Measurements from ENCODE around the gene SLC48A1.

Gene SLC48A1

DNA sequence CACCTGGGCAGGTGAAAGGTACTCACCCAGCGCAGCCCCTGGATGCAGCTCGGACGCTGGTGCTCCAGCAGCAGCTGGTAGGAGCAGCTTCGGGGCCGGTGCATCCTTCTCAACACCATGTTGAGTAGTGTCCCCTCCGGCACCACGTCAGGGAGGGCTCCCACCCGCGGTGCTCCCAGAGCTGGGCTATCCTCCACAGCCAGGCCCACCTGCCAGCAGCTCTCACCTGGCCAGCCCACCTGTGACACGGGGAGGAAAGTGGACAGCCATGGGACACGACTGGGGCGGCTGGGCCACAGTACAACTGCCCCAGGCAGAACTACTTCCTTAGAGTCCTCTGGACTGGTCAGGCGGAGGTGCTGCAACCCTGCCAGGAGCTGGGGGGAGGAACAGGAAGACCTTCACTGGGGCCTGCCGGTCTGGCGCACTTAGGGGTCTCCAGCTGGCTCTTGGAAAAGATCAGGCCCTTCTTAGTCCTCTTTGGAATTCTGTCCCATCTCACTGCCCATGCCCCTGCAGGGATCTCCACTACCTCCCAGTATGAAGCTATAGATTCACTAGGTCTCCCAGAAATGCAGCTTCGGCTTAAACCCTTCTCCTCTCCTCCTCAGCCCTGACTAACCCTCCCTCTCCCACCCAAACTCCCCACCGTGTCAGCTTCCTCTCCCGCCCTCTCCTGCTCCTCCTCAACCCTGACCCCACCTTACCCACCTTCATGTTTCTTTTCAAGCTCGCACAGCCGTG is 15.0 kb upstream of the SLC48A1 start:
- DNase-seq (ENCODE audit: low read depth in 2 of 2) = no peak

DNA sequence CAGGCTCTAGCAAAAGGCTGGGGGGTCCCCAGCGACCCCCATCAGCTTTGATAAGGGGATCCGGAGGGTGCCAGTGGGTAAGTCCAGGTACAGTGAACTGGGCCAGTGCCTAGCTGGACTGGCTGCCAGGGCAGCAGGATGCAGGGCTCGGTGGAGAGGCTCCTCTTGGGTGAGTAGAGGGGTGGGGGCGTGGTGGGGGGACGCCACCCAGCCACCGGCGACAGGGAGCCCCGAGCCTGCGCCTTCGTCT is 14.5 kb upstream of the SLC48A1 start:
- no peak for DNase-seq (ENCODE audit: low read depth in 2 of 2)

DNA sequence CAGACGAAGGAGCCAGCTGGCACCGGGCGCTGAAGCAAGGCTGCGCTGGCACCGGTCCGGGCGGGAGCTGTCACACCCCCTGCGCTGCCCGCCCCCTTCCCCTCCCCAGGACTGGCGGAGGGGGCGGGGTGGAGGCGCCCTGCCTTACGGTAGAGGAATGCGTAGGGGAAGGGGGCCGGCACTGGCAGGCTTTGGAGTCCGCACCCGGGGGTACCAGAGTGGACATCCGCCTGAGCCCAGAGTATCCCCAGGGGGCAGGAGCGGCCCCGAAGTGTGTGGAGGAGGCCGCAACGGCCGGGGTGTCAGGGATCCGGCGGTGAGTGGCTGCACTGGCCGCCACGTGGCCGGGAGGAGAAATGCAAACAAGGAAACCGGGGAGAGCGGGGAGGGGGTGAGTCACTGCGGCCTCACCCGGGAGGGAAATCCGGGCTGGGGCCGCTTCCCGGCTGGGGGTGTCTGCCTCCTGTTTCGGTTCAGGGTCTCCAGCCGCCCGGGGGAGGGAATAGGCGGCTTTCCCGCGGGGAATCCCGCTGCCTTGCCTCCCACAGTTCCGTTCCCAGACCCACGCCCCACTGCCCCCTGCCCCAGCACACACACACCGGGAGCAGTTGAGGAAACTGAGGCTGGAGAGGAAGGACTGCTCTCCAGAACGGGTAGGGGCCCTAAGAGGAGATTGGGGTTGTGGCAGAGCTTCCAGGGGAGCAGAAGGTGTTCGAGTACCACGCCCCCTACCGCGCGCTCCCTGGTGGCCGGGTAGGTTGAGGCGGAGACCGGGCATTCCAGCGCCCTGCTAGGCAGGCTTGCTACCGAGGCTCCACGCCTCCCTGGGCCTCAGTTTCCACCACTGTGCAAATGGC is 14.0 kb upstream of the SLC48A1 start, which contains the start of gene RAPGEF3:
RAPGEF3 (minus strand) TSS at position 47 of the 857 bp plus-strand sequence. CDS start 324 bp downstream, outside the sequence.
- peak; percentile 35 to 45 for DNase-seq (ENCODE audit: low read depth in 2 of 2)

DNA sequence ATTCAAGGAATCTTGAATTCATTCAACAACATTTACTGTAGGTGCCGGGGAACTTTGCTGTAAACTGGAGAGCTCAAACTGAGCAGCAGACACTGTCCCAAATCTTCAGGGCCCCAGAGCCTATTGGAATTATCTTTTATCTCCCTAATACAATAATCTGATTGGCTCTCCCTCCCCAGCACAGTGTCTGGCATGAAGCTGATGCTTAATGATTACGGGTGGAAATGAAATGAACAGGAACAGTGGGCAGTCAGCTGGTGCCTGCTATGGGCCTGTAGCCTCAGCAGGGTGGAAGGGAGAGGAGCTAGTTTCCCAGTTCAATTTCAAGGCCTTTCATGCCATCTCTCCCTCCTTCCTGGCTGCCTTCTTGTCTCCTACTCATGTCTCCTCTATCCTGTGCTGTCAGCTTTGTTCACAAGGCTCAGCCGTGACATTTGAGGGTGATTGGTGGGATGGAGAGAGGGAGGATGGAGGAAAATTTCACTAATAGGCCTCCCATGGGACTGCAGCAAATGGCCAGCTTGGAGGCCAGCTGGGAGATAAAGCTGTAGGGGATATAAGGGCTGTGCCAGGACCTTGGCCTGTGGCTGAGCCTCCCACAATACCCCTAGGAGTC is 10.1 kb upstream of the SLC48A1 start:
- DNase-seq (ENCODE audit: low read depth in 2 of 2) = no peak

DNA sequence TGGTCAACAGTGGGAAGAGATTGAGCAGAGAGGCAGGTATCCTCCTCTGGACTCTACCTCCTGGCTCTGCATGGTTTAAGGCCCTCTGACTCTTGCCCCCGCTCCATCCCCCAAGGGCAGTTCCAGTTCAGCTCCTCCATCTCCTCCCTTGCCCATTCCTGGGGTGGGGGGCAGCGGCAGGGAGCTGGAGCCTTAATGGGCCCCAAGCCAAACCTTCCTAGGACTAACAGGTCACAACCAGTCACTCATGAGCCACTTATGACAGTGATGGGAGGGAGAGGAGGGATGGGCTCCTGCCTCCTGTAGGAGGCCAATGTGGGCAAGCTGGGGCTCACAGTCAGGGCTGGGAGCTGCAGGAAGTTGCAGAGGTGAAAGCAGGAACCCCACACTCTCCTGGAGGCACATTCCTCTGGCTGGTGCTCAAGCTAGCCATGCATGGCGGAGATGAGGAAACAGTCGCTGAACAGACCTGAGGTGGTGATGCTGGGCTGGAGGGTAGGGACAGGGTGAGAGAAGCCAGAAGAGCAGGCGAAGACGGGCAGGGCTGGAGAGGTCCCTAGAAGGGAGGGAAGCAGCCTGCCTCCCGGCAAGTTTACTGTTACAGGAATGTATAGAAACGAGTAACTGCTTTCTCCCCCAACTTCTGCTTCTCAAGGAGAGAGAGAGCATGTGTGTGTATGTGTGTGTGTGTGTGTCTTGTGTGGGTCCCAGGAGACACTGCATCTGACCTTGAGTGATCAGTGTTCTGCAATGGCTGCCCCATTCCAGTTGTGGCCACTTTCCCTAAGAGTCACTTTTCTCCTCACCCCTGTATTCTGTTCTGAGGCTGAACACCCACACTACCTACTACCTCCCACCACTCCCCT is 9.3 kb upstream of the SLC48A1 start:
- no peak for DNase-seq (ENCODE audit: low read depth in 2 of 2)

DNA sequence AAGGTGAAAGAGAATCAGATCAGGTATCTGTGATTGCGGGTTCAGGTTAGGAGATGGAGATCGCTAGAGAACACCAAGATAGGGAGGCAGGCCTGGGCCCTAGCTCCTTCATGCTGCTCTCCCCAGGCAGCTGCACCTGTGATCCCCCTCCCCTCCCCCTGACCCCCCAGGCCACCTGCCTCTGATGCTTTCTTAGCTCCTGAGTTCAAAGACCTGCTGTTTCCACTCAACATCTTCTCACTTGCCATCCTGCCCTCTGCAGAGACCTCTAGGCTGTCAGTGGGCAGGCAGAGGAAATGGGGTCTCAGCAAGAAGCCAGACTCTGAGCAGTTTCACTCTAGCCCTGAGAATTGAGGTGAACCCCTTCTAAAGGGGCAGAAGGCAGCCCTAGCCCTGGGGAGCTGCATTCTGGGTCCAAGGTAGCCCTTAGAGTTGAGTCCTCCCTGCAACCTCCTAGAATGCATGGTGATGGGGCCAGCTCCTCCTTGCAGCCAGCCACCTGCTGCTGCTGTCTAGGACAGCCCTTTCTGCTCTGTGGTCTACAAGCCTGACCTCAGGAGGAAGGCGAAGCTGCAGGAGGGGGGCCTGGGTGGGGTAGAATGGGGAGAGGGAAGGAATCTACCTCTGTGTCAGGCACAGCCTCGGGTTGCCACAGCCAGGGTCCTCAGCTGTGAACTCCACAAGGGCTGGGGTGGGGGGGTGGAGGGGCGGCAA is 6.4 kb upstream of the SLC48A1 start:
- DNase-seq (ENCODE audit: low read depth in 2 of 2) = no peak

DNA sequence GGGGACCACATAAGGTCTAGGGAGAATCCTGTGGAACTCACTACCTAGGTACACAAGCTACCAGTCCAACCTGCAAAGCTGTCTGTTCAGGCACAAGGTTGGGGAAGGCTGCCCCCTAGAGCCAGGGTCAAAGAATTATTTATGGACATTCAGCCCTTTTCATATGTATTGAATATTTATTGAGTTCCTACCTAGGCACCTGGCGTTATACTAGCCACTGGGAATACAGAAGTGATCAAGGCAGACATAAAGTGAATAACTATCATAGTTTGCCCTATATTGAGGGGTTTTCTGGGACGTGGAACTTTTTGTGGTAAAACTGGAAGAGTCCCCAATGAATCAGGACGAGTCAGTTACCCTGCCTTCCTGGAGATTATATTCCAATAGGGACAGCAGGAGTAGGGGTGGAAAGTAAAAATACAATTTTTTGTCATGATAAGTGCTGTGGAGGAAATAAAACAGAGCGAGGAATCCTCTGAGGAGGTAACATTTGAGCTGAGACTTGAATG is 5.8 kb upstream of the SLC48A1 start:
- peak; percentile 30 to 46 for DNase-seq (ENCODE audit: low read depth in 2 of 2)

DNA sequence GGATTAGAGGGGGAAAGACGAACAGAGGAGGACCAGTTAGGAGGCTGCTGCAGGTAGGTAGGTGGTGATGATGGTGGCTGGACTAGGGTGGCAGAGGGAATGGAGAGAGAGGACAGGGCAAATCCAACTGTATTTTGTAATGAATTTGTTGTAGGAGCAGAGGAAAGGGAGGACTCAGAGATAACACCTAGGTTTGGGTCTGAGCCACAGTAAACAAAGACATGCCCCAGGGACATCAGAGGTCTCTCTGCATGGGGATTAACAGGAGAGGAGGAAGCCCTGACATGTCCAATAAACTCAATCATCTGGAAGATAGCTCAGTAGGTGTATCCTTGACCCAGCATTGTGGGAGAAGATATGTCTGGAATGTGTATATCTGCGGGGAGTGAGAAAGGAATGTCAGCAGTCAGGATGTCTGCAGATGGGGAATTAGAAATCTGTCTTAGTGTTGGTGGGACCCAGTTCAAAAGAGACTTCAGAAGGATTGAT is 4.7 kb upstream of the SLC48A1 start:
- DNase-seq (ENCODE audit: low read depth in 2 of 2) = no peak

DNA sequence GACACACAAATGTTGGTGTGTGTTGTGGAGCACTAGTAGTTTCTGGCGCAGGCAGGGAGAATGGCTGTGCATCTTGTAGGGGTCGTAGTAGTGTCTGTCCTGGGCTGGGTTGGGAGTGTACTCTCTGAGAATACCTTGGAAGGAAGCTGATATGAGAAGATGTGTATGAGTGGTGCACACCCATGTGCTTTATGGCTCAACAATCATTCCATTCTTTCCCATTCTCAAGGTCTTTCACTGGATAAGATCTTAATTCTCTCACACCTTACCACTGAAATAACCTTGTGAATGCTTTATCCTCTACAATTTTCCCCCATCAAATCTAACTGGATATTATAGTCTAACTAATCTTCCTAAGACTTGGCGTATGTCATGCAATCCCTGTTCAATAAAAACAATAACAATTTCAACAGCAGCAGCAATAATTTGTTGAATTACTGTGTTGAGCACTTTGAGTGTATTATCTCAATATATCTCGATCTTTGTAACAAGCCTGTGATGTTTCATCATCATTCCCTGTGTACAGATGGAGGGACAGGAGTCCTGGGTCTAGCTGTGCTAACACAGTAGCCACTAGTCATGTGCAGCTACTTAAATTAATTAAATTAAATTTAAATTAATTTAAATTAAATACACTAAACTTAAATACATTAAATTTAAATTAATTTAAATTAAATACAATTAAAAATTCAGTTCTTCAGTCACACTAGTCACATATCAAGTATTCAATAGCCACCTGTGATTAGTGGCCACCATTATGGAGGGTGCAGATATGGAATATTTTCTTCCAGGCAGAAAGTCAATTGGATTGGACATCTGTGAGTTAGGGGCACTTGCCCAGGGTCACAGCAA is 3.6 kb upstream of the SLC48A1 start:
- no peak for DNase-seq (ENCODE audit: low read depth in 2 of 2)

DNA sequence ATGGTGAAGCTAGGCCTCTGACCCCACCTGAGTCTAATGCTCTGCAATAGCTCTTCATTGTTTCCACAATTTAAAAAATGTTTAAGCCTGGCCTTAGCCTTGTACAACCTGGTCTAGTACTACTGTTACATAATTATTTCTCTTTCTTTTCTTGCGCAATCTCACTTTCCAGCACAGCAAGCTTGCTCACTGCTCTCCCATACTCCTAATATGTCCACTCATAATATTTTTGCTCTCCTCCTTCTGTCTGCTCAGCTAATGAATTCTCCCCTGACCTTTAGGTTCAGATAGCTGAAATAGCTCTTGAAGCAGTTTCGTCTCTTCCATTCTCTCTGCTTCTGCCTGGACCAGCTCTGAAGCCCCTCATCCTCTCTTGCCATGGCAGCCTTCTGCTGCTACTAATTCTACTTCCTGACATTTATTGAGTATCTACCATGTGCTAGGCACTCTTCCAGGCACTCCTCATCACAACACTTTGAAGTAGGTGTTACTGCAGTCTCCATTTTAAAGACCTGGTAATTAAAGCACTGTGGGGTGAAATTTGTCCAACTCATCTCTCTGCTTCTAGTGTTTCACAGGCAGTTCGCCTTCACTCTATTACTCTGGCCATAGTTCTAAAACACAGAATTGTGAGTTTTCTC is 2.8 kb upstream of the SLC48A1 start:
- no peak for DNase-seq (ENCODE audit: low read depth in 2 of 2)

DNA sequence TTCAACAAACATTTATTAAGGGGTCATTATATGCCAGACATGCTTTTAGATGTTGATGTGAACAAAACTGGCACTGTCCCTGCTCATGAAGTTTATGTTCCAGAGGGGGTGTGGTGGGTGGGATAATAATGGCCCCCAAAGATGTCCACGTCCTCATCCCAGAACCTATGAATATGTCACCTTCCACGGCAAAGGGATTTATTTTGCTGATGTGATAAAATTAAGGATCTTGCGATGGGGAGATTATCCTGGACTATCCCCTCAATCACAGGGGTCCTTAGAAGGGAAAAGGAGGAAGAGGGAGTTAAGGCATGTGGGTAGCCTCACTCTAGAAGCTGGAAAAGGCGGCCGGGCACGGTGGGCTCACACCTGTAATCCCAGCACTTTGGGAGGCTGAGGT is 1.7 kb upstream of the SLC48A1 start:
- no peak for DNase-seq (ENCODE audit: low read depth in 2 of 2)

DNA sequence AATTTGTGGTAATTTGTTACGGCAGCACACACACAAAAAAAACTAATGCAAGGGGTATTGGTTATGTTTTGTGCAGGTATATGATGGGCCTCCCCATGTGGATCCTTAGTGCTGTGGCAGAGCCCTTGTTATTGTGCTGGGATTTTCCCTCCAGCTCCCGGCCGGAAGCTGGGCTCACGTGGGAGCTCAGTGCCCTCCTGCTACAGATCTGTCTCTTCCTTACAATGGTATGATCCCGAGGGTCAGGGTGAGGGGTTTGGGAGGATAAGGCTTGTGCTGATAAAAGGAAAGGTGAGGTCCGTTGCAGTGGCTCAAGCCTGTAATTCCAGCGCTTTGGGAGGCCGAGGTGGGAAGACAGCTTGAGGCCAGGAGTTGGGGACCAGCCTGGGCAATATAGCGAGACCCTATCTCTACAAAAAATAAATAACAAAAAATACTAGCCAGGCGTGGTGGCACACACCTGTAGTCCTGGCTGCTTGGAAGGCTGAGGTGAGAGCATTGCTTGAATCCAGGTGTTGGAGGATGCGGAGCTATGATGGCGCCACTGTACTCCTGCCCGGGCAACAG is 861 bp upstream of the SLC48A1 start:
- DNase-seq (ENCODE audit: low read depth in 2 of 2) = no peak

DNA sequence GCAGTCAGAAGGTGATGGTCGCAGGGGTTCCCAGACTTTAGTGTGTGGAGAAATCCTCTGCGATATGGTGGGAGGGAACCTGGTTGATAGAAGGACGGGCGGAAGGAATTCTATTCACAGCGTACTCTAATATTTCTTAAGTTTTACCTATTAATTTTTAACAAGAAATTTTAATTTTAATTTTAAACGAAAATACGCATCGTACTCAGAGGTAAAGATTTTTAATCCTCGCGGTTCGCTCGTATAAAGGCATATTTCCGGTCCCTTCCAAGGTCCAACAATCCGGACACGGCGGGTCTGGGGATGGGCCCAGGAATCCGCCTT is 338 bp upstream of the SLC48A1 start:
- DNase-seq (ENCODE audit: low read depth in 2 of 2) = no peak

DNA sequence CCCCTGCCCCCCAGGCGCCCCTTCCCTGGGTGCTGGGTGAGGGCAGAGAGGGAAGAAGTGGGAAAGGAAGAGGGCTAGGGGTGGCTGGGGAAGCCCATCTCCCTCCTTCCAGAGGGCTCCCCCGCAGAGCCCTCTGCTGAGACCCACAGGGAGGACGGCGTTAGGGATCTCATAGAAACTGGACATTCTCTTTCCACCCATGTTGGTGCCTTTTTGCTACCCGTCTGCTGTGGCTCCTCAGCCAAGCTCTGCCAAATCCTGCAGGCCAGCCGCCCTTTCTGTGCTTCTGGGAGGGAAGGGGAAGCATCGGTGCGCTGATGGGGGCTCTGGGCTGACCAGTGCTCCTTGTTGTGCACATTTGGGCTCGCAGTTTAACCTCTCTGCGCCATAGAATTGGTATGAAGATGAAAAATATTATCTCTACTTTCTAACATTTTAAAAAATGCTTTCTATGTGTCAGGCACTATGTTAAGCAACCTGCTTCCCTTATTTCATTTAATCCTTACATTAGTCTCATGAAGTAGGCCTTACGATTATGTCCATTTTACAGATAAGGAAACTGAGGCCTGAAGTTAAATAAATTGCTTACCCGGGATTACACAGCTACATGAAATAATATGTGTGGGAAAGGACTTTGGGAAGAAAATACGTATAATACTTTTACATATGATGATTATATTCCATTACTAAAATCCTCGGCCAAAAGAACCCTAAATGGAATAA is 981 bp downstream of the SLC48A1 start:
- no peak for DNase-seq (ENCODE audit: low read depth in 2 of 2)

DNA sequence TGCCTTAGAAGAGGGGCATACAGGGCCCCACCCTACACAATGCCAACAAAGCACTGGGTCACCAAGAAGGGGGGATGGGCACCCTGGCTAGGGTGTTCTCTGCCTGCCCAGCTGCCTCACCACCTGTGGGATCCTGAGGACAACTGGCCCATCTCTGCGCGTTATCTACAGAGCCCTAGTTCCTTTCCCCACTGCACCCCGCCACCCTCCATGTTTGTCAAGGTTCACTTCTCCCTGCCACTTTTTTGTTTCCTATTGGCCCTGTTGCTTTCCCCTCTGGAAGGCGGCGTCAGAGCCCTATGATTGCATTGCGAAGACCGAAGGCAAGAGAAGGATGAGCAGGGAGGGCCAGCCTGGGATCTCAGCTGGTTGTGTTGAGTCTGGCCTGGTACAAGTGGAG is 1.6 kb downstream of the SLC48A1 start:
- no peak for DNase-seq (ENCODE audit: low read depth in 2 of 2)

DNA sequence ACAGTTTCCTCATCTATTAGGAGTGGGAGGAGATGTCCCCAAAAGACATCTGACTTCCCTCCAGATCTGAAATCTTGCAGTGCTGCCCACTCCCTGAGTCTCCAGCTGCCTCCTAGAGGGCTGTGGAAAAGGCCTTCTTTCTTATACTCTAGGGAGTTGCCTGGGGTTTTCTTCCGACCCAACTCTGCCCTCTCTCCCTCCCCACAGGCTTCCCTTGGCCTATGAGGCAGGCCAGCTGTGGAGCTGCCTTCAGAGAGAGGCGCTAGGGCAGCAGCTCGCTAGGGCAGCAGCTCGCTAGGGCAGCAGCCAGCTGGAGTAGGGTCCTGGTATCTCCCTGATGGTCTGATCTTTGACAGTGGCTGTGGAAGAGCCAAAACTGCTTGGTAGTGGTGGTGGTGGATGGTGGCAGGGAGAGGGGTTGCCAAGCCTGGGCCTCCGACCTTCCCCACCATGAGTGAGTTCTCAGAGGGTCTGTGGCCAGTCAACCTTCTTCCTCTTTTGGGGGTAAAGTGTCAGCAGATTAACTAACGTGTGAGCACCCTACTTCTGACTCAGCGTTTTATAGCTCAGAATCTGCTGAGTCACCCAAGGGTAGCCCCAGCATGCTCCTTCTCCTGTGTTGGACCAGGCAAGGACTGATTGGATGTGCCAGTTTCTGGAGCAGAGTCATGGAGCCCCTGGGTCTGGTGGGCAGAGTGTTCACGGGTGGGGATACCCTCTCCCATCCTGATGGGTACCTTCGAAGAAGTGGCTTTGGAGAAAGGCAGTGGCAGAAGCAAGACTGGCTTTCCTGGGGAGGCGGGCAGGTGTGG is 2.3 kb downstream of the SLC48A1 start:
- no peak for DNase-seq (ENCODE audit: low read depth in 2 of 2)

DNA sequence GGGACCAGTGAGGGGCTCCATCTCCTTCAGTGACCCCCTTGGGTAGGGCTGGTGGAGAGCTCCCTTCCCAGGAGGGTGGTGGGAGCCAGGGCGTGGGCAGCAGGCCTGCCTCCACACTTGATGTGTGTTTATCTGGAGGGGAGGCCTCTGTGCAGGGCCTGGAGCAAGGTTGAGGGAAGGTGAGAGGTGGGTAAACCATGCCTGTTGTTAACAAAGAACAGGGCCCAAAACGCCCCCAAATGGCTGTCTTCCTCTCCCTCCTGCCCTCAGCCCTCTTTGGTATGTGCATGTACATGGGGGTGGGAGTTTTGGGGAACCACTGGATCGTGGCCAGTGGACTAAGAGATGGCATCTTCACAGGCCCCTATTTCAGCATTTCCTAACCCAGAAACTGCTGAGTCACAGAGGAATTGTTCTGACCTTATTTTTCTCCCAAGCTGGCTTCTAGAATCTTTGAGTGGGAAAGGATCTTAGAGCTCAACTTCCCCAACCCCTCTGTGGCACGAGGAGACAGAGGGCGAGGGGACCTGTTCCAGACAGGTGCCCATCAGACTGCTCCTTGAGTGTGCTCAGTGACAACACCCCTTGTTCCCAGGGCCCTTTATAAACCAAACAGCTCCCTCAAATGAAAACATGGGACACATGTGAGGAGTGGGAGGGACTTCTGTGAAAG is 3.6 kb downstream of the SLC48A1 start:
- DNase-seq (ENCODE audit: low read depth in 2 of 2) = no peak
